HepG2 (cell line): ENCODE data around the gene CABLES2. TPM values are rescaled to one million over a fixed set of nuclear protein-coding genes. Genes with fewer than 3 reads are reported as not detected.

Source experiments
- FOSL2 ChIP-seq: sonication (generic); formaldehyde crosslinking; IDR thresholded peaks from 2 replicates; pipeline ENCODE4 v1.4.0; 2020; ENCODE audit warnings: missing genetic modification reagents
- GATA4 ChIP-seq: sonication (generic); IDR thresholded peaks from 2 replicates; pipeline ENCODE4 v1.6.1; 2016; ENCODE audit warnings: antibody characterized with exemption, low read depth, borderline replicate concordance
- HMGA1 ChIP-seq: sonication (generic); formaldehyde crosslinking; conservative IDR thresholded peaks from 2 replicates; pipeline ENCODE4 v1.4.0; 2020; ENCODE audit warnings: missing genetic modification reagents
- KDM5B ChIP-seq: sonication (generic); formaldehyde crosslinking; IDR thresholded peaks from 2 replicates; pipeline ENCODE4 v1.4.0; 2020; ENCODE audit warnings: missing genetic modification reagents, mild to moderate bottlenecking, borderline replicate concordance
- MED13 ChIP-seq: sonication (generic); formaldehyde crosslinking; IDR thresholded peaks from 2 replicates; pipeline ENCODE4 v1.5.0; 2020; ENCODE audit warnings: missing genetic modification reagents
- MEIS2 ChIP-seq: sonication (generic); formaldehyde crosslinking; IDR thresholded peaks from 2 replicates; pipeline ENCODE4 v1.9.0; 2021; ENCODE audit warnings: mild to moderate bottlenecking, missing genetic modification reagents
- MTF2 ChIP-seq: sonication (generic); formaldehyde crosslinking; IDR thresholded peaks from 2 replicates; pipeline ENCODE4 v1.5.0; 2020; ENCODE audit warnings: missing genetic modification reagents, borderline replicate concordance
- POLR2A ChIP-seq, 2 experiments: IDR thresholded peaks; 2 replicates each; pipeline ENCODE4 v1.6.1; 2011; ENCODE audit warnings: low read depth in 2 of 2, low read length in 2 of 2, mild to moderate bottlenecking in 1 of 2, moderate library complexity in 1 of 2; ENCODE audit not compliant: insufficient read depth in 1 of 2
- PRPF4 ChIP-seq: fragments of 200-400 bp; formaldehyde crosslinking; IDR thresholded peaks from 2 replicates; pipeline ENCODE4 v1.6.1; 2016; ENCODE audit warnings: low read length, low read depth; ENCODE audit not compliant: poor library complexity, severe bottlenecking
- REPIN1 ChIP-seq: sonication (generic); formaldehyde crosslinking; IDR thresholded peaks from 2 replicates; pipeline ENCODE4 v1.8.0; 2022; ENCODE audit warnings: missing genetic modification reagents, low read depth, mild to moderate bottlenecking, borderline replicate concordance
- RORA ChIP-seq: sonication (generic); formaldehyde crosslinking; IDR thresholded peaks from 2 replicates; pipeline ENCODE4 v1.5.0; 2020; ENCODE audit warnings: mild to moderate bottlenecking, missing genetic modification reagents, moderate library complexity
- SP2 ChIP-seq: sonication (generic); formaldehyde crosslinking; IDR thresholded peaks from 2 replicates; pipeline ENCODE4 v1.5.1; 2020; ENCODE audit warnings: mild to moderate bottlenecking, missing genetic modification reagents
- STAT5B ChIP-seq: sonication (generic); formaldehyde crosslinking; IDR thresholded peaks from 2 replicates; pipeline ENCODE4 v1.4.0; 2020; ENCODE audit warnings: missing genetic modification reagents
- TMF1 ChIP-seq: sonication (generic); formaldehyde crosslinking; IDR thresholded peaks from 2 replicates; pipeline ENCODE4 v1.8.1; 2022; ENCODE audit warnings: low read depth, missing genetic modification reagents
- ZBTB7A ChIP-seq: sonication (generic); formaldehyde crosslinking; IDR thresholded peaks from 2 replicates; pipeline ENCODE4 v1.8.0; 2022; ENCODE audit warnings: mild to moderate bottlenecking, missing genetic modification reagents
- ZFP82 ChIP-seq: sonication (generic); formaldehyde crosslinking; IDR thresholded peaks from 2 replicates; pipeline ENCODE4 v1.5.1; 2020; ENCODE audit warnings: mild to moderate bottlenecking, missing genetic modification reagents, borderline replicate concordance
- ZNF263 ChIP-seq: sonication (generic); formaldehyde crosslinking; IDR thresholded peaks from 2 replicates; pipeline ENCODE4 v1.4.0; 2020; ENCODE audit warnings: missing genetic modification reagents
- ZNF33A ChIP-seq: sonication (generic); formaldehyde crosslinking; IDR thresholded peaks from 2 replicates; pipeline ENCODE4 v1.5.1; 2020; ENCODE audit warnings: missing genetic modification reagents, mild to moderate bottlenecking, moderate library complexity, borderline replicate concordance
- ZSCAN12 ChIP-seq: sonication (generic); formaldehyde crosslinking; IDR thresholded peaks from 2 replicates; pipeline ENCODE4 v1.9.0; 2021; ENCODE audit warnings: mild to moderate bottlenecking, missing genetic modification reagents
- ZSCAN31 ChIP-seq: sonication (generic); formaldehyde crosslinking; IDR thresholded peaks from 2 replicates; pipeline ENCODE4 v1.5.0; 2020; ENCODE audit warnings: low read depth, mild to moderate bottlenecking, missing genetic modification reagents
- polyA plus RNA-seq, 8 experiments: library from polyadenylated mRNA; depleted of rRNA in 3 of 8; stranded (reverse) in 7 of 8; unstranded in 1 of 8; fragments of >200 nt; fragmentation: Illumina TruSeq in 4 of 8; extraction: Trizol in 4 of 8; gene quantifications; 2 replicates each; pipeline versions ENCODE4 v1.2.1 to v1.2.3, GENCODE V29; 2011 to 2016; ENCODE audit warnings: low read depth in 4 of 8, missing spikeins in 1 of 8, mixed read lengths in 1 of 8; ENCODE audit not compliant: insufficient read depth in 1 of 8
- total RNA-seq, 5 experiments: library from RNA; depleted of rRNA; stranded (reverse); fragments of >200 nt; fragmentation: Illumina TruSeq; extraction: Trizol; gene quantifications; 2 replicates each; pipeline ENCODE4 v1.2.3, GENCODE V29; 2016; ENCODE audit warnings: low read depth in 1 of 5
- TF ChIP-seq, protein P1 (sequence below): sonication (generic); formaldehyde crosslinking; conservative IDR thresholded peaks from 2 replicates; pipeline ENCODE4 v1.5.0; 2020; ENCODE audit warnings: missing genetic modification reagents
- TF ChIP-seq, protein P2 (sequence below): sonication (generic); formaldehyde crosslinking; IDR thresholded peaks from 2 replicates; pipeline ENCODE4 v1.4.0; 2020; ENCODE audit warnings: mild to moderate bottlenecking, missing genetic modification reagents
- TF ChIP-seq, protein P3 (sequence below): sonication (generic); formaldehyde crosslinking; IDR thresholded peaks from 2 replicates; pipeline ENCODE4 v1.8.0; 2022; ENCODE audit warnings: low read depth, missing genetic modification reagents
- TF ChIP-seq, protein P4 (sequence below): sonication (generic); formaldehyde crosslinking; IDR thresholded peaks from 2 replicates; pipeline ENCODE4 v1.4.0; 2020; ENCODE audit warnings: missing genetic modification reagents

CABLES2 gene
- total and polyA plus RNA-seq, 2 of the 13 experiments (the other 11 are each of a cell fraction or from before 2014, with no cell fraction given): 5.2 to 9.7 TPM

DNA sequence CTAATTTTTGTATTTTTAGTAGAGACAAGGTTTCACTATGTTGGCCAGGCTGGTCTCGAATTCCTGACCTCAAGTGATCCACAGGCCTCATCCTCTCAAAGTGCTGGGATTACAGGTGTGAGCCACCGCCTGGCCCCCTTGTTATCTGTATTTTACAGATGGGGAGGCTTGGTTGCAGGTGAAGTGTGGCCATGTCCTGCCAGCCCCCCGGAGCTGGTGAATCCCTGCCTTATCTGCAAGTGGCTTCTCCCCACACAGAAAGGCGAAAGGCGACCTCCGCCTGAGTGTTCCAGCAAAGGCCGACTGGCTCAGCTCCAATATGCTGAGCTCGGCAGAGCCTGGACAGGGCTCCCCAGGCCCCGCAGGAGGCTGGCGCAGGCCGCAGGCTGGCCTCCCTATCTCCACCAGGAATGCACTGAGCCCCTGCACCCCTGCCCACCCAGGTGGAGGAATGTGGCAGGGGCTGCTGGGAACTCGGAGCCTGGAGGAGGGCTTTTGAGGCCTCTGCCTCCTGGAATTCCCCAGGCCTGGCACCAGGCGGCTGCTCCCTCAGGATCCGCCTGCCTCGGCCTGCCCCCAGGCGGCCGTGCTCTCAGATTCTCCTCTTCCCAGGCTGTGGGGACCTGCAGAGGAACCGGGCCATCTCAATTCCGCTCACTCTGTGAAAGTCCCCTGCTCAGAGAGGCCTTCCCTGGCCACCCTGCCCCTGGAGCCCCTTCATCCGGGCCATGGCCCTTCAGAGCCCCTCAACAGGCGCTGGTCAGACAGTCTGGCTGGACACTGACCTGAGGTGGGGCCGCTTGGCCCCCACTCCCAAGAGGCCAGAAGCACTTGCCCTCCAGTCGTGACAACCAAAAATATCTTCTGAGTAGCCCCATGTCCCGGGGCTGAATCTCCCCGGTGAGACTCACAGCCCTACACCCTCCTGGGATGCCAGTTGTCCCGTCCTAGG is 30.7 kb downstream of the CABLES2 start (continued):
- TF ChIP-seq RORA (CRISPR knock-in tag) (no peak), MEIS2 (CRISPR knock-in tag) (peak; percentile 80), ZSCAN31 (CRISPR knock-in tag) (peak; percentile 85; the same call in 1 of the 2 replicates), ZBTB7A (CRISPR knock-in tag) (peak; percentile 98), ZSCAN12 (CRISPR knock-in tag) (0 out of 2 replicates have a peak, but pooled peaks have one; percentile 46), POLR2A (IDR thresholded peaks at IDR 0.05; ENCODE audit: insufficient read depth in 1 of 2, low read depth in 2 of 2, low read length in 2 of 2) (peak in 1 of 2 experiments; percentile 86; a peak in 2 of 4 replicates), MED13 (peak; percentile 77), HMGA1 (no peak), SP2 (CRISPR knock-in tag) (peak; percentile 53), PRPF4 (peak; percentile 59), GATA4 (peak; percentile 63; the same call in 1 of the 2 replicates), ZNF33A (0 out of 2 replicates have a peak, but pooled peaks have one; percentile 78), MTF2 (CRISPR knock-in tag) (peak; percentile 48; the same call in 1 of the 2 replicates), ZFP82 (peak; percentile 95), ZNF263 (peak; percentile 85), KDM5B (peak; percentile 90), TMF1 (CRISPR knock-in tag) (peak; percentile 69; the same call in 1 of the 2 replicates), REPIN1 (CRISPR knock-in tag) (peak; percentile 95), FOSL2 (CRISPR knock-in tag) (peak; percentile 49; the same call in 1 of the 2 replicates), STAT5B (peak; percentile 14; the same call in 1 of the 2 replicates)
- TF ChIP-seq, protein P1, sequence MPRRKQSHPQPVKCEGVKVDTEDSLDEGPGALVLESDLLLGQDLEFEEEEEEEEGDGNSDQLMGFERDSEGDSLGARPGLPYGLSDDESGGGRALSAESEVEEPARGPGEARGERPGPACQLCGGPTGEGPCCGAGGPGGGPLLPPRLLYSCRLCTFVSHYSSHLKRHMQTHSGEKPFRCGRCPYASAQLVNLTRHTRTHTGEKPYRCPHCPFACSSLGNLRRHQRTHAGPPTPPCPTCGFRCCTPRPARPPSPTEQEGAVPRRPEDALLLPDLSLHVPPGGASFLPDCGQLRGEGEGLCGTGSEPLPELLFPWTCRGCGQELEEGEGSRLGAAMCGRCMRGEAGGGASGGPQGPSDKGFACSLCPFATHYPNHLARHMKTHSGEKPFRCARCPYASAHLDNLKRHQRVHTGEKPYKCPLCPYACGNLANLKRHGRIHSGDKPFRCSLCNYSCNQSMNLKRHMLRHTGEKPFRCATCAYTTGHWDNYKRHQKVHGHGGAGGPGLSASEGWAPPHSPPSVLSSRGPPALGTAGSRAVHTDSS (CRISPR knock-in tag): no peak
- TF ChIP-seq, protein P2, sequence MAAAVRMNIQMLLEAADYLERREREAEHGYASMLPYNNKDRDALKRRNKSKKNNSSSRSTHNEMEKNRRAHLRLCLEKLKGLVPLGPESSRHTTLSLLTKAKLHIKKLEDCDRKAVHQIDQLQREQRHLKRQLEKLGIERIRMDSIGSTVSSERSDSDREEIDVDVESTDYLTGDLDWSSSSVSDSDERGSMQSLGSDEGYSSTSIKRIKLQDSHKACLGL (CRISPR knock-in tag): no peak; the same call in 1 of the 2 replicates
- TF ChIP-seq, protein P3, sequence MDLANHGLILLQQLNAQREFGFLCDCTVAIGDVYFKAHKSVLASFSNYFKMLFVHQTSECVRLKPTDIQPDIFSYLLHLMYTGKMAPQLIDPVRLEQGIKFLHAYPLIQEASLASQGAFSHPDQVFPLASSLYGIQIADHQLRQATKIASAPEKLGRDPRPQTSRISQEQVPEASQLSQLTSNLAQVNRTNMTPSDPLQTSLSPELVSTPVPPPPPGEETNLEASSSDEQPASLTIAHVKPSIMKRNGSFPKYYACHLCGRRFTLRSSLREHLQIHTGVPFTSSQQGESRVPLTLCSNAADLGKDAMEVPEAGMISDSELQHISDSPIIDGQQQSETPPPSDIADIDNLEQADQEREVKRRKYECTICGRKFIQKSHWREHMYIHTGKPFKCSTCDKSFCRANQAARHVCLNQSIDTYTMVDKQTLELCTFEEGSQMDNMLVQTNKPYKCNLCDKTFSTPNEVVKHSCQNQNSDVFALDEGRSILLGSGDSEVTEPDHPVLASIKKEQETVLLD (CRISPR knock-in tag): no peak
- TF ChIP-seq, protein P4, sequence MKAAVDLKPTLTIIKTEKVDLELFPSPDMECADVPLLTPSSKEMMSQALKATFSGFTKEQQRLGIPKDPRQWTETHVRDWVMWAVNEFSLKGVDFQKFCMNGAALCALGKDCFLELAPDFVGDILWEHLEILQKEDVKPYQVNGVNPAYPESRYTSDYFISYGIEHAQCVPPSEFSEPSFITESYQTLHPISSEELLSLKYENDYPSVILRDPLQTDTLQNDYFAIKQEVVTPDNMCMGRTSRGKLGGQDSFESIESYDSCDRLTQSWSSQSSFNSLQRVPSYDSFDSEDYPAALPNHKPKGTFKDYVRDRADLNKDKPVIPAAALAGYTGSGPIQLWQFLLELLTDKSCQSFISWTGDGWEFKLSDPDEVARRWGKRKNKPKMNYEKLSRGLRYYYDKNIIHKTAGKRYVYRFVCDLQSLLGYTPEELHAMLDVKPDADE (CRISPR knock-in tag): no peak
